Activated CD4-positive, CD25-positive, alpha-beta regulatory T cell treated with anti-CD3 and anti-CD28 coated beads, Interleukin-2, amount 50 U/mL, for 72 hours (primary cell): ENCODE results near the gene DHRS11.

Experiments
- DNase-seq: peaks from one replicate; pipeline ENCODE4 v3.0.0; 2021

Gene DHRS11, protein sequence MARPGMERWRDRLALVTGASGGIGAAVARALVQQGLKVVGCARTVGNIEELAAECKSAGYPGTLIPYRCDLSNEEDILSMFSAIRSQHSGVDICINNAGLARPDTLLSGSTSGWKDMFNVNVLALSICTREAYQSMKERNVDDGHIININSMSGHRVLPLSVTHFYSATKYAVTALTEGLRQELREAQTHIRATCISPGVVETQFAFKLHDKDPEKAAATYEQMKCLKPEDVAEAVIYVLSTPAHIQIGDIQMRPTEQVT

GRCh38 chr17:36591434-36592315 lies at the start of gene DHRS11:
TSS of gene DHRS11 (plus strand) at chr17:36591879. CDS start at chr17:36592010, 131 bp downstream.
- peak; percentile 76 for DNase-seq

- no peak for DNase-seq
Observed at GRCh38 chr17:36542755-36543154, 48.9 kb upstream of the DHRS11 start.

GRCh38 chr17:36544044-36544306 lies 47.7 kb upstream of the DHRS11 start:
- DNase-seq: no peak

- DNase-seq: peak; percentile 96
Observed at GRCh38 chr17:36544307-36545076, 47.2 kb upstream of the DHRS11 start, which contains the start of gene GGNBP2. TSS of gene GGNBP2 (plus strand) at chr17:36544919. CDS start at chr17:36545725, 806 bp downstream.

- DNase-seq: peak; percentile 92
Observed at GRCh38 chr17:36545077-36545464, 46.6 kb upstream of the DHRS11 start.

DNA sequence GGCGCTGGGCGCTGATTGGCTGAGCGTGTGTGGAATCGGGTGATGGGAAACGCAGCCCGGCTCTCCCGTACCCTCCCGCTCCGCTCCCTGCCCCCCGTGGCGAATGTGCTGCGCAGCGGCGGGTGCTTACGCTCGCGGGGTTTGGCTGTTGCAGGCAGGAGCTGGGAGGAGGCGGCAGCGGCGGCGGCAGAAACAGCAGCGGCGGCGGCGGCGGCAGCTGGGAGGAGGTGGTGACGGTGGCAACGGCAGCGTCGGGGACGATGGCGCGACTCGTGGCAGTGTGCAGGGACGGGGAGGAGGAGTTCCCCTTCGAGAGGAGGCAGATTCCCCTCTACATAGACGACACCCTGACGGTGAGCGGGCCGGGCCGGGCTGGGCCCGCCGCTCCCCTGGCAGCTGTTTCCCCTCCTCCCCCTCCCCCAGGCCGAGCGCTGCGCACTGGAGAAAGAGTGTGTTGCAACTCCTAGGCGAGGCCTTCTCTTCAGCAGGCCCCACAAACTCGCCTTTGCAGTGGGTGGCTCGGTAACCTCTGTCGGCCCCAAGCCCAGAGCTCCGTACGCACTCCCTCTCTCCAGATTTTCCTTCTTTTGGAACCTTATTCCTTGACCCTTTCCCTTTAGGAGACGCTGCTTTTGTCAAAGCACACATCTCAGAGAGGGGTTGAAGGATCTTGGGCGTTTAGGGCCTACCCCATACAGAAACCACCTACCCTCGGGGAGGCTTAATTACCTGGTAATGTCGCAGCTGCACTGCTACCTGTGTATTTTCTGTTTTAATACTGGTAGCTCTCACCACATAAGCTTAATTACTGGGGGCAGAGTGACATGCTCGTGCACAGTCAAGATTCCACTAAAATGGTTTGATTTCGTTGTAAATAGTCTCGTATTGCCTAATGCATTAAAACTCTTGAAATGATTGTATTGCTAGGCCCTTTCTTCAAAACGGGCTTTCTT lies 45.9 kb upstream of the DHRS11 start:
- DNase-seq: no peak

DNA sequence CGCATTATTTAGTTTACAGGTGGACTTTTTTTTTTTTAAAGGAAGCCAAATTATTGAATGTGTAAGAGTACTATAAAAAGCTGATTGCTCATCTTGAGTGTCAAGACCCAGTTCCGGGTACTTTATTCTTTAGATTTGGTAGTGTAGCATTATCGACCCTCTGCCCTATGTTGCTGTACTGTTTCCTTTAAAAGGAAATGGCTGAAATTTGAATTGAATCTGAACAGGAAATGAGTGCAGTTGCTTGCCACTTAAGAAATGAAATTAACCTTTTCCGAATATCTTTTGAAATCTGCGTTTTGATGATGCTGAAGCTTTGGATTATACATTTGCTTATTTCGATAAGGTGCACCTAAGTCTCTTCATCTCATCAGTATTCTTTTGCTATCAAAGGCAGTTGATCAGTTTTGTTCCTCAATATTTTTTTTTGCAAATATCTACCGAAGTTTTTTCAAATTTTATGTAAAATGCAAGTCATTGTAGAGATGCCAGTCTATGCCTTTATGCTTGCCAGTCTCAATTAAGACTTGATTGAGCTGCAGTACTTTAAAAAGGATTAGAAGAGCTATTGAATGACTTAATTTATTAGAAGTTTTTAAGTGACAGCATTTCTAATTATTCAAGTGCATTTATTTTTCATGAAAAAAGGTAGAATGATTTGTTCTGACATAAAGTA lies 45.1 kb upstream of the DHRS11 start:
- DNase-seq: no peak

DNA sequence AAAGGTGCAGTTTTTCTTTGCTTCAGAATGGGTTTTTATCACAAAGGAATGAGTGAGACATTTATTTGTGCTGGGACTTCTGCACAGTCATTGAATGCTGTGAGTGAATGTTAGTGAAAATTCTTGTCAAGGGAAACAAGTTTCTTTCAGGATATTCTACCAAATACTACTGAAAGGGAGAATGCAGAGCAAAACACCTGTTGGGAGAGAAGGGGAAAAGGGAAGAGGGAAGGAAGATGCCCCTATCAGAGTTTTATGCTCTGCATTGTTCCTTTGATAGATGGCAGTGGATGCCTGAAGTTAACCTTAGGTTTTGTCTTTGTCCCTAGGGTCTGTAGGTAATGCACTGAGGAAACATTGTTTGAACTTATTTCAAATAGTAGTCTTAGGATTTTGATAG lies 43.9 kb upstream of the DHRS11 start:
- no peak for DNase-seq

- no peak for DNase-seq
Observed at GRCh38 chr17:36550491-36551417, 40.9 kb upstream of the DHRS11 start.

GRCh38 chr17:36553459-36553858 lies 38.2 kb upstream of the DHRS11 start:
- DNase-seq: no peak

GRCh38 chr17:36566081-36566480 lies 25.6 kb upstream of the DHRS11 start:
- no peak for DNase-seq

DNA sequence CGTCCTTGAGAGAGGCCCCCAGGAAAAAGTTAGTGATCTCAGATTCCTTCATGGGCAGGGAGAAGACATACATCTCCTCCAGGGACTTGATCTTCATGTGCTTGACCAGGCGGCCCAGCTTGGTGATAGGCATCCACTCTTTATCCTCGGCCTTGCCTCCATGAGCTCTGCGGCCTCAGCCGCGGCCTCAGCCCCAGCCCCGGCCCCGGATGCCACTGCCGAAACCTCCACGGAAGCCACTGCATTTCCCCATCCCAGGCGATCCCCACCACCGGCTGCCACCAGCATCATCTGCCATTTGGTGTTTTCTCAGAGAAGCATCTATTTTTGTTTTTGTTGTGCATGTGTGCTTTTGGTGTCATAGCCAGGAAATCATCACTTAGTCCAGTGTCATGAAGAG lies 16.7 kb upstream of the DHRS11 start:
- no peak for DNase-seq

DNA sequence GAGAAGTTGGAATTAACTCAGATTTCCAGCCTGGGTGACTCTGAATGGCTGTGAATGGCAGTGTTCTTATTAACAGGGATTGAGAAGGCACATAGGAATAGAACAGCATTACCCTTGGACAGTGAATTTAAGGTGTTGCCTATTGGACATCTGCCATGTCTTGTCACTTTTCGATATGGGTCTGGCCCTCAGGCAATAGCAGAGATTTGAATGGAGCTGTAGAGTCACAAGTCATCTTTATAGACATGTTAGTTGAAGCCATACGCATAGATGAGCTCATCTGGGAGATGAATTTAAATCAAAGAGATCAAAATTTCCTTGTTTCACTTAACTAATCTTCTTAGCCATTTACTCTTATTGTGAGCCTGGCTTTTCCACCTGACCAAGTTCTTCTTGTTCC lies 14.9 kb upstream of the DHRS11 start:
- no peak for DNase-seq

- no peak for DNase-seq
Observed at GRCh38 chr17:36578671-36579070, 13.0 kb upstream of the DHRS11 start.

DNA sequence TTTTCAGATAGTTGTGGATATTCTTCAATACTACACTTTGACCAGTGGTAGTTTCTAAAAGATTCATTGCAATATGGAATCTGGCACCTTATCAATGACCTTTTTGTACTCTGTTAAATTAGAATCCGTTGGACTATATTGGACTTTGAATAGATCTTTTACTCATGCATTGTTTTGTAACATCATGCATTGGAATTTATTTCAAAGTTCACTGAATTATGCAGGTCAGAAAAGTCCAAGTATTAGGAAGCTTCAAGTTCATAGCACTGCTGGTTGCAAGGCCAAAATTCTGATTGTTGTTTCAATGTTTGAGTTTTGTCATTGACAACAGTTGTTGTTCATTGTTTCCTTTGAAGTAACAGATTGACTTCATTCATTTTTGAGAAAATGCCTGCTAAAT lies 7.9 kb upstream of the DHRS11 start:
- DNase-seq: no peak

- no peak for DNase-seq
Observed at GRCh38 chr17:36586138-36586537, 5.5 kb upstream of the DHRS11 start.

- DNase-seq: no peak
Observed at GRCh38 chr17:36590082-36590481, 1.6 kb upstream of the DHRS11 start.

DNA sequence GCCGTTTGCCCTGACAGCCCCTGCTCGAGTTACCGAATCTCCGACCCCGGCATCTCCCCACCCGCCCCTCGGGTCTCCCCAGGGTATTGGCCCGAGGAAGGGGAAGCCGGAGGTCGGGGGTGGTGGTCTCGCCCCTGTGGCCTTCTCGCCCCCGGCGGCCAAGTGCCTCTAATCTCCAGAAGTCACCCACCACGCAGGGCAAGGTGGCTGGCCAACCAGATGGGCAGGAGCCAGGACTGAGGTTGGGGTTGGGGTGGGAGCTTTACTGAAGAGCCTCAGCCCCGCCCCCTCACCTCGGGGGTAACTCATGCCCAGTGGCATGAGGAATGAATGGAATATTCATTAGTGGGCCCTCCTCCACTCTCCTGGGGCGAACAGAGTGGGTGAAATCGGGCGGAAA lies 637 bp downstream of the DHRS11 start:
- DNase-seq: no peak

DNA sequence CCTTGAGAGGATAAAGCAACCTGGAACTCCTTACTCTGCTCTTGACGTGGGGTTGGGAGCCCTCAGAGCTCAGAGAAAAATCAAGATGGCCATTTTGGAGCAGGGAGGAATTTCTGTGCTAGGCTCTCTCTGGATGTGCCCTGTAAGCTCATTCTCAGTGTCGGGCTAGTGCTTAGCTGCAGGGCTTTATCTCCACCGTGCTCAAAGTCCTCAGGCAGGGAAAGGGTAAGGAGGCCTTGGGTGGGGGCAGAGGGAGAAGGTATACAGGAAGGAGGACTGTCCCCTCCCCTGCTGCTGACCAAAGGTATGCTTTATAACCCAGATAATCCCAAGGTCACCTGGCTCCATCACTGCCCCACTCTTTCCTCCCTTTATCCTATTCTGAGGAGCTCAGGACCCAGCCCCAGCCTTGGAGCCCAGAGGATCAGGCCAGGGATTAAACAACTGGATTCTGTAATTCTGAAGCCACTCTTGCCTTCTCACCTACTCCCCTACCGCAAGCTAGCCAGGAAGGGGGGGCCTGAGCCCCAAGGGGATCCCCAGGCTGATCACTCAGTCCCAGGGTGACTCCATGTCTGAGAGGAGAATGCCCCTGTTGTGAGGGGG lies 1.1 kb downstream of the DHRS11 start:
- DNase-seq: no peak

DNA sequence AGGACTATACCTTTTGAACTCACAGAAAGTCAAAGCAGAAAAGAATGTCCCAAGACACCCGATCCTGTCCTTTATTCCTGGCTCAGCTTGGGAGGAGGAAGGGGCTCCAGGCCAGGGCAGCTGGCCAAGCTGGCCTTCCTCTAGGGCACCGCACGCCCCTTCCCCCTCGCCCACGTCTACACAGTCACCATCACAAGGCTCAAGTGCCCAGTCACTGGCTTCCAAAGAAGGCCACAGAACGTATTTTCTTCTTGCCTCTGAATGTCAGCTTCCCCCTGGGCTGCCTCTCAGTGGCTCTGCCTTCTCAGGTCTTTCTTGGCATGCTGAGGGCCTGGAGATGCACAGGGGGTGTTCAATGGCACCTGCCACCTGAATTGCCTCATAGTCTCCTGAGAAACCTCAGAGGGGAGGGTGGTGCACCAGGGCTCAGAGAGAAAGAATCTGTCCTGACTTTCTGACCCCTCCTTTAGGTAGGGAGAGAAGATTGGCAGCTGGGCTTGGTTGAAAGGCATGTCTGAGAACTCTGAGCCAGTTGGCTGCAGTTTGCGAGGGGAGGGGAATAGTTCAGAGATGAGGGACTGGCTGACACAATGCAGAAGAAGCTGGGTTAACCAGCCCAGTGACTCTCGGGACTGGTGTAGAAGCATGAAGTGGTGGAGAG lies 2.1 kb downstream of the DHRS11 start:
- DNase-seq: no peak
